NCI-H345 (cell line): ENCODE results near the gene MRPL40.

Experiments used
- DNase-seq: peaks from one replicate; lab custom pipeline; 2025; lab: John Stamatoyannopoulos, UW

The MRPL40 gene

DNA sequence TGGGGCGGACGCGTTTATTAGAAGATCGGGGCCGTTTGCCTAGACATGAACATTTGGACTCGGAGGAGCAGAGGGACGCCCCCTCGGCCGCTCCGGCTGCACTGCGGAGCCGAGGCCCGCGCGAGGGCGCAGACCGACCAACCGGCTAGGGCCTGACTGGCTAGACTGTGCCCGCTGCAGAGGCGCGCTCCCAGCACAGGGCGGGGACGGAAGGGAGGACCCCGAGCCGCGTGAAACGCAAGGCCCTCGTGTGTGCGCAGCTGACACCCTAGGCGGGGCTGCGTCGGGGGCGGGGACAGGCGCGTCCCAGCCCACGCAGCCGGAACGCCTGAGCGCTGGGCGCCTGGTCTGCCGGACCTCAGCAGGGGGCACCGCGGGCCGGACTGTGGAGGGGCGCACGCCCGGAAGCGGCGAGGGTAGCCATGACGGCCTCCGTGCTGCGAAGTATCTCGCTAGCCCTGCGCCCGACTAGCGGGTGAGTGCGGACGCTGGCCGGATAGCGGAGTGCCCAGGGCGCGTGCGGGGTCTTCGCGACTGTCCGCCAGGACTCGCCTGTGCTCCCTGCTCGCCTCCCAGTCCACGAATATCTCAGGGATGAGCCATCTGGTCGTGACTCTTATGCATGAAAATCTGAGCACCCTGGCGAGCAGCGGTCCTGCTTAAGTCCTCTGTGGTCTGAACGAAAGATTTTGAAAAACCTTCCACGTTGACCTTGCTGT is at the start of gene MRPL40:
Gene MRPL40 (plus strand): TSS at position 413 of the 719 bp plus-strand sequence. CDS start 10 bp downstream, at position 423.
- DNase-seq, result peak; percentile 78

DNA sequence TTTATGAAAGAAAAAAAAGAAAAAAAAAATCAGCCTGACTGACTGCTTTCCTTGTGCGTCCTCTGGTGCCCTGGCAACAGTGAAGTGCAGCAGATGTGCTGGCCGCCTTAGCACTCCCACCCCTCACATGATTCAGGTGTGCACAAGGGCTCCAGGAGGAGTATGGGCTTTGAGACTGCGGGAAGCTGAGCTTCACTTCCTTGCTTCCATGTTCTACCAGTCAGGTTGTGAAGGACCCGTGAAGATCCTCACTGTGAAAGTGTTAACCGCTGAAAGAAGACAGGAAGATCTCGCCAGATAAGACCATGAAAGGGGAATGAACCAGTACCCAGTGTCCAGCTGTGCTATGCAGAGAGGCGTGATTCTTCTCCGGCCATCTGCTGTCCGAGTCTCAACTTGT is 49.1 kb upstream of the MRPL40 start:
- no peak for DNase-seq

- no peak for DNase-seq
Observed at GRCh38 chr22:19385221-19385906, 47.0 kb upstream of the MRPL40 start.

DNA sequence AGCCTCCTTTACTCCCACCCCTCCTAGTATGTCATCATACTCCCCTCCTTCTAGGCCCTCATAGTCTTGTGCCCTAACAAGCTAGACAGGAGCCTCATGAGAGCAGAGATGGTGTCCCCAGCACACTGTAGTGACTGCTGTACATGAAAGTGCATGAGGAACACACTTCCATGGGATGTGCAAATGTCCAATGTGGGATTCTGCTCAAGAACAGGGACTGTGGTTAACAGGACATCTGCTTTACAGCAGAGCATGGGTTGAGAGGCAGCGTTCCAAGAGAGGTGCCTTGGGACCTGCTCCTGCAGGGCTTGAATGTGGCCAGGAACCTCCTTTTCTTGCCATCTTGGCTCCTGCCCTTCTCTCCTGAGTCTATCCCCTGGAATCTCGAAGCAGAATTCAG is 46.1 kb upstream of the MRPL40 start:
- DNase-seq, result no peak

- no peak for DNase-seq
Observed at GRCh38 chr22:19387038-19387437, 45.3 kb upstream of the MRPL40 start.

DNA sequence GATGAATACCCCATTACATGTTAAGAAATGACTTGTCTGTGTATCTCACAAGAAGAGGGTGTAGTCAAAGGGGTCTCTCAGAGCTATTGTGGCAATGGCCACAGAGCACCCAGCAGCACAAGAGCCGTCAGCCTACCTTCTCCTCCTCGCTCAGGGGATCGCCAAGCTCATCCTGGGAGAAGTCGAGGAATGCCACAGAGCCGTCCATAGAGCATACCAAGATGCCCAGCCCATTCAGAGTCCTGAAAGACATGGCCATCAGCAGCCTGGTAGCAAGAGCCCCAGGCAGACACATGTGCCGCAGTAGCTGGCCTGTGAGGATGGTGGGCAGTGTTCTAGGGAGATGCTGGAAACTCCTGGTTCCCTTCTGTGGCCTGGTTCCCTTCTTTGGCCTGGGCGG is 44.8 kb upstream of the MRPL40 start:
- DNase-seq, result no peak

GRCh38 chr22:19393704-19394103 is 38.6 kb upstream of the MRPL40 start:
- no peak for DNase-seq

DNA sequence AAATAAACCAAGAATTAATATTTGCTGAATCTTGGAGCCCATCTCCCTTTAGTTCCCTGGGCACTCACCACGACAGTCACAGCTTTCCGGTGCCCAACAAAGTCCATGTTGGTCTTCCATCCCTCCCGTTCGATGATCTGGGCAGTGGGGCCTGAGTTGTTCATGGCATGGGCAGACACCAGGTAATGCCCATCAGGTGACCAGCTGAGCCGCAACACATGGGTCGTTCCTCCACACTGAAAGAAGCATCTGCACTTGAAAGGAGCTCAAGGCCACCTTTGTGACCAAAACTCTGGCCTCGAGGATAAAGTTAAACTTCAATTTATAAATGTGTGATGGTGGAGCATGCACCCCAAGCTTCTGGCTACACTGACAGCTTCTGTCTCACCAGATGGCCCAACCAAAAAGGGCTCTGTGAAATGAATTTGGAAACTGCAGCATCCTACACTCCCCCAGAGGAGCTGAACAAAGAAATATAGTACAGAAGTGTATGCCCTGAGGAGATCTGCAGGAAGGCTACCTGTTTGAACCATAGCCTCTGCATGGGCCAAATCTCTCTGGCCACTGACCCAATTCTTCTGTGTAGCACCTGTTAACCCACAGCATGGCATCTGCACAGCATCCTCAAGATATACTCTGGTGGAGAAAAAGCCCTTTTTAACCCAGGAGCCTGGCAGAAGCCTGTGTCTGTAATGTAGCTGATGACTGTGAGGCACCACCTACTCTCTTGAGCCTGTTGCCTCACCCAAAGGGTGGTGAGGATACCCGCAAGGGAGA is 37.9 kb upstream of the MRPL40 start:
- DNase-seq, result no peak

DNA sequence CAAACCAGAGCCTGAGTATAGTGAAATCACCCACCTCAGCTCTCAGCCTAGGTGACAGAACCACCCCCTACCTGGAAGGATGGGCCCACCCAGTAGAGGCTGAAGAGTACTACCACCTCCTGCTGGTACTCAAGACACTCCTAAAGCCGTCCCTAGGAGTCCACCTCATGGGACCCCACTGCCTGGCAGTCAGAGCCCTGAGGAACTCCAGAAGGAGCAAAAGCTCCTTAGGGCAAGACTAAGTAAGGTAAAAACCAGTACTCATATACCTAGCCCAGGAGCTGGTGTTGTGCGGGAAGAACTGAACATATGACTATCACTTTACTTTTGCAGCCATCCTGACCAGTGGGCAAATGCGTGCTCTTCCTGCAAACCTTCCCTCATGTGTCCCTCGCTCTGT is 37.1 kb upstream of the MRPL40 start:
- DNase-seq, result no peak

GRCh38 chr22:19396561-19396933 is 35.8 kb upstream of the MRPL40 start:
- DNase-seq, result no peak

DNA sequence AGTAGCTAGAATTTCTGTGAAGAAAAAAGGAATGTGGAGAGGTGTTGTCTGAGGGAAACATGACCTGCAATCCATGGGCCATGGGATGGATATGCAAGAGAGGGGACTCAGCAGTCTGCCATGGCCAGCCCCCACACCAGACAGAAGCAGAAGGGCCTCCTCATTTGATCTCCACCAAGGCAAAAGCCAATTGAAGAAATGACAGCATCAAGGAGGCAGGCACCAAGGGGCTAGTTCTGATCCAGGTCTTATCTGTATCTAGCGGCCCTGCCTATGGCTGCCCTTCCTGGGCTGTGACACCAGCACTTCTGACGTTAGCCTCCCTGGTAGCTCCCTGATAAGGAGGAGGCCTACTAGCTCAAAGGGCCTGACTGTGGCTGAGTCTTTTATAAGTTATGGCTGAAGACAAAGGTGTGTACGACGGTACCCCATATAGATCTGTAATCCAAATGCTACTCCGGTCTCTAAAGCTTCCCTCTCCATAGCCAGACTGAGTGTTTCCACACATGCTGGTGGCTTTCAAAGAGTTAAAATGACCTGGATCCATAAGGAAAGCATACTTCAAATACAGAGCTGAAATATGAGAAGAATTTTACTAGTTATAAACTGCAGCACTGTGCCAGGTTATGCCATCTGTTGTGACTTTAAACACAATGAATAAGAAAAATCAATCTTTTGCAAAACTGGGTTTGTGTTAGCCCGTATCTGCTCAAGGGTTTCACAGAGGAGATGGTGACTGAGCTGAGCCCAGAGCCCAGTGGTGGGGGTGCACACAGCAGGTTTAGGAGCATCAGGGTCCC is 35.2 kb upstream of the MRPL40 start:
- no peak for DNase-seq

- no peak for DNase-seq
Observed at GRCh38 chr22:19397734-19398104, 34.6 kb upstream of the MRPL40 start.

- no peak for DNase-seq
Observed at GRCh38 chr22:19398206-19398605, 34.1 kb upstream of the MRPL40 start.

DNA sequence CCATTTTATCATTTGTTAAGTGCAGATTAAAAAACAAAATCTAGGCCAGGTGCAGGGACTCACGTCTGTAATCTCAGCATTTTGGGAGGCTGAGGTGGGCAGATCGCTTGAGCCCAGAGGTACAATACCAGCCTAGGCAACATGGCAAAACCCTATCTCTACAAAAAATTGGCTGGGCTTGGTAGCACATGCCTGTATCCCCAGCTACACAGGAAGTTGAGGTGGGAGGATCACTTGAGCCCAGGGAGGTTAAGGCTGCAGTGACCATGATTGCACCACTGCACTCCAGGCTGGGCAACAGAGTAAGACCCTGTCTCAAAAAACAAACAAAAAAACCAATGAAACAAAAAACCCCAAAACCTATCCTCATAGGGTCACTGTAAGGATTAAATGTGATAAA is 33.7 kb upstream of the MRPL40 start:
- no peak for DNase-seq

- DNase-seq, result no peak
Observed at GRCh38 chr22:19400881-19401280, 31.5 kb upstream of the MRPL40 start.

DNA sequence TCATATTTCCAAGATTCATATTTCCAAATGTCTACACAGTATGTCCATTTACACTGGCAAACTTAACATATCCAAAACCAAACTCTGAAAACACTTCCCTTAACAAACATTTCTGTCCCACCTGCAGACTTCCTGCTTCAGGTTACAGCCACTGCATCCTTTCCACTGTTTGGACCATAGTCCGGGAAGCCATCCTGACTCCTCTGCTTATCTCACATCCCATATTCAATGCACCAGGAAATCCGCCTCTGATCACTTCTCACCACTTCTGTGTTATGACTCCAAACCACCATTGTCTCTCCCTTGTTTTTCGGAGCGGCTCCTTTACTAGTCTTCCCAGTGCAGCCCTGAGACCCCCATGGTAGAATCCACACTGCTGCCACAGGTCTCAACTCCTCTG is 30.9 kb upstream of the MRPL40 start:
- DNase-seq, result no peak

GRCh38 chr22:19402642-19403191 is 29.6 kb upstream of the MRPL40 start:
- no peak for DNase-seq

DNA sequence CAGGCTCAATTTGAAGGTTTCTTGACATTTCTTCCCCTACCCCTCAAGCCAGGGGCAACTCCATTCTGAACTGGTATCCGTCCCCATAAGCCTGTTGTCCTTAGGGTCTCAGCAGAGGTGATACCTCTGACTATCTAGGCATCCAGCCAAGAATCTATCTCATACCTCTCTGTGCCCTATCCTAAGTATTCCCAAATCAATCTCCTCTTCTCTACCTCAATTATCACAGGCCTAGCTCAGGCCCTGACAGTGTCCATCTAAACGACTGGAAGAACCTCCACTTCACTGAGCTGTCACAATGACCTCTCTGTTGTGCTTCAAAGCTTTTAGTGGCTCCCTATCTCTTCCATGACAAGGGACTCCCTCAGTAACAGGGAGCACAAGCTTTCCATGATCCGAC is 27.7 kb upstream of the MRPL40 start:
- no peak for DNase-seq

GRCh38 chr22:19405133-19405532 is 27.2 kb upstream of the MRPL40 start:
- no peak for DNase-seq

DNA sequence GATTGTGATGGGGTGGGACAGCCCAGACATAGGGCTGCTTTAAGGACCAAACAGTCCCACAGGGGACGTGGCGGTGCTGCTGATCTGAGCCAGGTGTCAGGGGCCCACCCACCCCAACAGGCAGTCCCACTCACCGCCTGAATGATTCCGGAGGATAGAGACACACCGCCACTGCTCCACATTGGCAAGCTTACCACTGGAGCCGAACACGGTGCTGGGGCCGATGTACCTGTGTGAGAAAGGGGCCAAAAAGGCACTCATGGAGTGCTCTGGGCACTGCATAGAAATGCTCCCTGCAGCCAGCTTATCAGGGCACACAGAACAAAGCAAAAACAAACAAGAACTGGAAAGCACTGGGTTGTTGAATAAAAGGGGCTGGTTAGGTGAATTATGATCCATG is 26.7 kb upstream of the MRPL40 start:
- DNase-seq, result no peak

GRCh38 chr22:19406281-19406811 is 26.0 kb upstream of the MRPL40 start:
- DNase-seq, result no peak

GRCh38 chr22:19406846-19407245 is 25.5 kb upstream of the MRPL40 start:
- DNase-seq, result no peak
